ENCODE data around the gene MPZL3.
"Not testable (repeated sequence)": the region's sequence is repeated elsewhere in the genome, so short reads cannot be mapped to it uniquely, and the experiment has no call there.

Gene MPZL3

DNA sequence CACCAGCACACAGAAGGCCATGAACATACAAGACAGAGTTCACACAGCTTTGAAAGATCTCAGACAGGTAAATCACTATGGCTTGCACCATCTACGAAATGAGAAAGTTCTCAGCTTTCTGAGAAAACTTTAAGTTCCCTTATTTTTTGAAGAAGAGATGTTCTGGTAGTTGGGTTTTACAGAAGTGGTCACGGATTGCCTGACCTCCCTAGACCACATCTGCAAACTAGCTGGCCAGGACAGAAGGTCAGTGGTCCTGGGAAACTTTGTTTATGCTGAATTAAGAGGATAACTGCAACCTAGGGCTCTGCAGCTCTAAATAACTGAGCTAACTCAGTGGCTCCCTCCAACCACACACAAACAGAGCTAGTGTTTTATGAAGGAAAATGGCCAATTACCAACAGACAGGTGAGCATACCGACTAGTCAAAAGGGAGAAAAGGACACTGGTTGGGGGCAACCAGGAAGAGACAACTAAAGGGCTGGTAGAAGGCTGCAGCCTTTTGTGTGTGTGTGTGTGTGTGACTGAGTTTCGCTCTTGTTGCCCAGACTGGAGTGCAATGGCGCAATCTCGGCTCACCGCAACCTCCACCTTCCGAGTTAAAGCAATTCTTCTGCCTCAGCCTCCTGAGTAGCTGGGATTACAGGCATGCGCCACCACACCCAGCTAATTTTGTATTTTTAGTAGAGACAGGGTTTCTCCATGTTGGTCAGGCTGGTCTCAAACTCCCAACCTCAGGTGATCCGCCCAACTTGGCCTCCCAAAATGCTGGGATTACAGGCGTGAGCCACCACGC lies 67.2 kb downstream of the MPZL3 start:
- no peak for DNase-seq (ENCODE audit: low read depth in 2 of 2)

DNA sequence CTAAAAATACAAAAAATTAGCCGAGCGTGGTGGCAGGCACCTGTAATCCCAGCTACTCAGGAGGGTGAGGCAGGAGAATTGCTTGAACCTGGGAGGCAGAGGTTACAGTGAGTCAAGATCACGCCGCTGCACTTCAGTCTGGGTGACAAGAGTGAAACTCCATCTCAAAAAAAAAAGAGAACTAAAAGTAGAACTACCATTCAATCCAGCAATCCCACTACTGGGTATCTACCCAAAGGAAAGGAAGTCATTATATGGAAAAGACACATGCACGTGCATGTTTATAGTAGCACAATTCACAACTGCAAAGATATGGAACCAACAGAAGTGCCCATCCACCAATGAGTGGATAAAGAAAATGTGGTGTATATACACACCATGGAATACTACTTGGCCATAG lies 68.5 kb downstream of the MPZL3 start:
- not testable (repeated sequence) for DNase-seq (ENCODE audit: low read depth in 2 of 2)

DNA sequence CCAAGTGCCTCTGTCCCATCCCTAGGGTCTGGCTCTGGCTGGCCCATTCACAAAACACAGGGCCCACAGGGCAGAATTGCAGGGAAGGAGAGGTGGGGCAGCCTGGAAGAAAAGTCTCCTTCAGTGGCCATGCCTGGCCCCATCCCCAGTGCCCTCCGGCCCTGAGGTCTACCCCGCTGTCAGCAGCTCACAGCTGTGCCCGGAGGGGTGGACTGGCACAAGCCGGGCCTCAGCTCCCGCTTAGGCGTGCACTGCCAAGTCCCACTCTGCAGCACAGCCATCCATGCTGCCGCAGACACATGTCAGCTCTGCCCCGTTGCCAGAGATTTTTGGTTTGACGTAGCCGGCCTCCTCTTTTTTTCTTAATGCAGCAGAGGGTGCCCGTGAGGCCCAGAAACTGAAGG lies 71.9 kb downstream of the MPZL3 start:
- no peak for DNase-seq (ENCODE audit: low read depth in 2 of 2)

DNA sequence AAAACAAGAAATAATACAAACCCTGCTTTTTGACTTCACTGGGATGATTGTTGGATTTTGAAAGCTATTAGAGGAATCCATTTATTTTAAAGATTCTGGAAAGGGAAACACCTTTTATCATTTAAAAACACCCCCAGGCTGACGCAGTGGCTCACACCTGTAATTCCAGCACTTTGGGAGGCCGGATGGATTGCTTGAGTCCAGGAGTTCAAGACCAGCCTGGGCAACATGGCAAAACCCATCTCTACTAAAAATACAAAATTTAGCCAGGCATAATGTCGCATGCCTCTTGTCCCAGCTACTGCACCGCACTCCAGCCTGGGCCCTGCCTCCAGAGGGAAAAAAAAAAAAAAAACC lies 75.4 kb downstream of the MPZL3 start:
- DNase-seq (ENCODE audit: low read depth in 2 of 2): no peak

Measured in stimulated activated CD8-positive, alpha-beta memory T cell treated with anti-CD3 and anti-CD28 coated beads, Interleukin-15, amount 100 ng/mL, for 48 hours (primary cell).